NCI-H1105 treated with DMSO at 0.1 percent for 48 hours (cell line): ENCODE data around the gene ACAN.

Experiments
- DNase-seq: peaks from one replicate; lab custom pipeline; 2025; lab: John Stamatoyannopoulos, UW

Gene ACAN

GRCh38 chr15:88803241-88803919 is at the start of gene ACAN:
Gene ACAN, plus strand, starts transcription at chr15:88803436. Its CDS starts 32,771 bp downstream, at chr15:88836207.
- no peak for DNase-seq

DNA sequence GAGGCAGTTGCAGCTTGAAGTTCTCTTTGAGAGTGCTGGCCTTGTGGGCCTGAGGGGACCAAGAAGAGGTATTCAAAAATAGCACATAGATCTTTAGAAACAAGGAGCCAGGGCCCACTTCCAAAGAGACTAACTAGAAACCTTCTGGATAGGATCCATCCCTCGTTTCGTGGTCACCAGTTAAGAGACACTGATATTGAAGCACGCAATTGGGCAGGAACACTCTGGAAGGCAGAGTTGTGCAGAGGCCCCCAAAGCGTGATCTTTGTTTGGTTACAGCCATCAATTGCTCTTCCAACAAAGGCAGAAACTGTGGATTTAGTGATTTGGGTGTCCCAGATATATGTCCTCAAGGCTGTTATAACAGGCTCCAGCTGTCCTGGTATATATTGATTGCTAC is 46.7 kb upstream of the ACAN start:
- no peak for DNase-seq

- DNase-seq, result no peak
Measured at GRCh38 chr15:88756921-88757320, 46.3 kb upstream of the ACAN start.

DNA sequence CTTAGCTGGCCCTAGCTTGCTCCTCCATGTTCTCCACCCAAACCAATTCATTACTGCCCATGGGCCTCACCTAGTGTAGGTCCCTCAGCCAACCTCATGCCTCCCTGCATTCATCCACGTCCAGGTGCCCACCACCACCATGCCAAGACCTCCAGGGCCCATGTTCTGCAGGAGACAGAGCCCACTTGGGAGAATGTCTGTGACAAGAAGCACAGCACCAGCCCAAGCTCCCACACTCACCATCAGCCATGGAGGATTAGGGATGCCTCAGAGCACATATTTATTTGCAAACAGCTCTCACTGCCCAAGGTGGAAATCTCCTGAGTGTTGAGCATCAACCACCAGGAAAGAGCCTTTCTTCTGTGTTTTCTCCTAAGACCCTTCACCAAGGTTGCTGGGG is 43.4 kb upstream of the ACAN start:
- DNase-seq, result no peak

DNA sequence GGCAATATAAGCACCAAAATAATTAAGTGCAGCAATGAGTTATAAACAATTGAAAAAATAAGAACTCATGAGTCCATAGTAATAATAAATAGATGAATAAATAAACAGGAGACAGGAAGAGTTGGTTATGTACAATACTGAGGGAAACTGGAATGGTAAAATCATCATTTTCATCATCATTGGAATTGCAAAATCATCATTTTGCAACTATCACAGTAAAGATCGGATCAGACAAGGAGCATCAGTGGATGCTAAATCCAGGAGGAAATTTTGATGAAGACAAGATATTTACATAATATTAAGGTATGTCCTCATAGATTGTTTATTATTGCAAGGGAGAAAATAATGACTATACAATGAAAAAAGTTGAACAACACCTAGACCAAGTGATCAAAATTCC is 38.8 kb upstream of the ACAN start:
- DNase-seq, result no peak

DNA sequence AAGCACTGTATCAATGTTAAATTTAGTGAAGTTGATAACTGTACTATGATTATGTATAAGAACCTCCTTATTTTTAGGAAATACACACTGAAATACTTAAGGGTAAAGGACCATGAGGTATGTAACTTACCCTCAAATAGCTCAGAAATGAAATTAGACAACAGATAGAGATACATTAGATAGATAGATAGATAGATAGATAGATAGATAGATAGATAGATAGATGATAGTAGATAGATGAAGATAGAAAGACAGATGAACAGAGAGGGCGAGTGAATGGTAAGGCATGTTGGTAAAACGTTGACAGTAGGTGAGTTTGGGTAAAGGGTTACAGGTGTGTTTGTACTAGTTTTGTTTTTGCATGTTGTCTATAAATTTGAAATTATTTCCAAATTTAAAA is 38.0 kb upstream of the ACAN start:
- no peak for DNase-seq

GRCh38 chr15:88769161-88769971 is 33.9 kb upstream of the ACAN start:
- DNase-seq, result no peak

DNA sequence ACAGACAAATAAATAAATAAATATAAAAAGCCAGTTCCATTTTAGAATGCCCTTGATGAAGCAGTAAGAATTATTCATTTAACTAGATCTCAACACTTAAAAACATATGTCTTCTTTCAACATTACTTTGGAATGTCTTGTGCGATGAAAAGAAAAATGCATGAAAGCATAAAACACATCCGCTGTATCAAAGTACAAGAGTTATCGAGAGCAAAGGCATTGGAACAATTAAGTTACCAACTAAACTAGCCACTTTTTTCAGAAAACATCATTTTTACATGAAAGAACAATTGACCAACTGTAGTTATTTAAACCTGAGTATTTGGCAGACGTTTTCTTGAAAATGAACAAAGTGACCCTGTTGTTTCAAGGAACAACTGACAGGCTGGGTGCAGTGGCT is 27.5 kb upstream of the ACAN start:
- DNase-seq, result no peak

GRCh38 chr15:88776646-88777045 is 26.6 kb upstream of the ACAN start:
- DNase-seq, result no peak

- no peak for DNase-seq
Measured at GRCh38 chr15:88779944-88780343, 23.3 kb upstream of the ACAN start.

- DNase-seq, result no peak
Measured at GRCh38 chr15:88782465-88782864, 20.8 kb upstream of the ACAN start.

GRCh38 chr15:88785217-88785616 is 18.0 kb upstream of the ACAN start:
- no peak for DNase-seq

- DNase-seq, result no peak
Measured at GRCh38 chr15:88788036-88788435, 15.2 kb upstream of the ACAN start.

- no peak for DNase-seq
Measured at GRCh38 chr15:88788816-88789215, 14.4 kb upstream of the ACAN start.

DNA sequence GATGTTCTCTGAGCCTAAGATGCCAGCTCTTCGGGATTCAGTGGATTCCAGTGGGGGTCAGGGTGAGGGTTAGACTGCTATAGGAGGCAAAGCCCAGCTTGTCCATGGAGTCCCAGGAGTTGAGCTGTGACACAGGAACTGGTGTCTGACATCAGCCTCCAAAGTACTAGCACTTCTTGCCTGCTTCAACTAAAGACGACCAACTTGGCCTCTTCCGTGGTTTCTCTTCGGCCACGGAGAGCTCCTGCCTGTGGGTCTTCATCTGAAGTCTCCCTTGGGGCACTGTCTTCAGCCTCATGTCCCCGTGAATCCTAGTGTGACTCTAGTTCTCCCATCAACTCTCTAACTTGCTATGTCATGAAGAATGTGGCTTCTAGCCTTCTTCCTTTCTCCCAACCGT is 12.8 kb upstream of the ACAN start:
- DNase-seq, result no peak

GRCh38 chr15:88791637-88792036 is 11.6 kb upstream of the ACAN start:
- no peak for DNase-seq

GRCh38 chr15:88792342-88793282 is 10.6 kb upstream of the ACAN start:
- DNase-seq, result no peak

GRCh38 chr15:88794001-88794400 is 9.2 kb upstream of the ACAN start:
- DNase-seq, result no peak

GRCh38 chr15:88797663-88798339 is 5.4 kb upstream of the ACAN start:
- DNase-seq, result no peak

- DNase-seq, result no peak
Measured at GRCh38 chr15:88799341-88799740, 3.9 kb upstream of the ACAN start.

DNA sequence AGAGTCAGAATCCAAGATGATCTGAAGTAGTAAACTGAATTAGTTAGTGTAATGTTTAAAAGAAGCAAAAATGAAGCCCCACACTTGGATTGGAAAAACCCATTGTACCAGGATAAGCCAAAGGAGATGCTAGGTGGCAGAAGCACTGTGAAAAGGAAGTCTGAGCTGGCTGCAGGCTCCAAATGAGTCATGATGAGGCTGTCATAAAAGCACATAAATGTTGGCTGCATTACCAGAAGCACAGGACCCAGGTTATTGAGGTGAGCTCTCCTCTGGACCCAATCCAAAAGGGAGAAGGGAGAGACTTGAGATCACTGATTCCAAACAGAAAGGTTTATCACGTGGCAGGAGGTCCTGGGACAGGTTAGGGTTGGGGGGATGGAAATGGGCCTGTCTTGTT is 3.2 kb upstream of the ACAN start:
- DNase-seq, result no peak

DNA sequence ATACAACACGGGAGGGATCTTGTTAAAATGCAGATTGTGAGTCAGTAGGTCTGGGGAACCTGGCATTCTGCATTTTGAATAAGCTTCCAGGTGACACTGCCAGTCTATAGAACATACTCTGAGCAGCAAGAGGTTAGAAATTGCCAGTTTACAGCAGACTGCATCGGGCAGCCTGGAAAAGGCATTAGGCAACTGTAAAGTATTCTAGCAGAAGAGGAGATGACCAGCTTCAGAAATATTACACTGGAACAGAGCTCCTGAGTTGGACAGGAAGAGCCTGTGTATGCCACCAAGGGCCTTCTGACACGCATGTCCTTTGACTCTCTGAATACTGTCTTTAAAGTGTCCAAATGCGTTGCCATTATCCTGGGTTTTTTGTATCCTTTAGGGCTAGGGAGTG is 2.5 kb upstream of the ACAN start:
- no peak for DNase-seq
